ENCODE data around the gene ZNF611. TPM values are rescaled to one million over a fixed set of nuclear protein-coding genes. Genes with fewer than 3 reads are reported as not detected.
A peak's percentile ranks its signal among the peaks of the same experiment; 100 is the strongest.
"Not testable (repeated sequence)": the region's sequence is repeated elsewhere in the genome, so short reads cannot be mapped to it uniquely, and the experiment has no call there.

The ZNF611 gene
- total RNA-seq, 2 donors from 2014 or later = 12.0 to 15.3 TPM

DNA sequence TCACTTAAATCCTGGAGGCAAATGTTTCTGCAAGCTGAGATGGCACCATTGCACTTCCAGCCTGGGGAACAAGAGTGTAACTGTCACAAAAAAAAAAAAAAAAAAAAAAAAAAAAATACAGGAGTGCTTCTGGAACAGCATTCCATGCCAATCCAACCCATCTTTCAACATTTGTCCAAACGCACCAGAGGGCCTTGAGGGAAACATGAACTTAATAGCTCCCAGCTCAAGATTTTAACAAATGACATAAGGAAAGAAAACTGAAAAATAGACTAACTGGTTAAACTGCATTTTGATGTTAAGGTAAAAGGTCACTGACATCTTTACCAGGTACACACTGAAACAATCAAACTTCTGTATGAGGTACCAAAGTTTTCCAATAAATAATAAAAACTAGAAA lies 49.0 kb downstream of the ZNF611 start:
- Histone ChIP-seq H3K27ac (no peak overlapping the region), H3K4me1 (replicated peaks) (no peaks in the 10 kb centered on the region), H3K36me3 (no peaks in the 10 kb centered on the region), H3K4me3 (no peak overlapping the region), H3K27me3 (replicated peaks; ENCODE audit: insufficient read depth) (no peaks in the 10 kb centered on the region), H3K9me3 (no peaks in the 10 kb centered on the region)
- DNase-seq (ENCODE audit: low spot score) = no peak
- WGBS = 35% methylated on average over 1 of the region's 1 CpG
- intact Hi-C loops (cut with DNase I) = no loop called here
- peak; percentile 6 for TF ChIP-seq POLR2AphosphoS5 (IDR thresholded peaks at IDR 0.05)
- no peak for TF ChIP-seq POLR2A (IDR thresholded peaks at IDR 0.05)

DNA sequence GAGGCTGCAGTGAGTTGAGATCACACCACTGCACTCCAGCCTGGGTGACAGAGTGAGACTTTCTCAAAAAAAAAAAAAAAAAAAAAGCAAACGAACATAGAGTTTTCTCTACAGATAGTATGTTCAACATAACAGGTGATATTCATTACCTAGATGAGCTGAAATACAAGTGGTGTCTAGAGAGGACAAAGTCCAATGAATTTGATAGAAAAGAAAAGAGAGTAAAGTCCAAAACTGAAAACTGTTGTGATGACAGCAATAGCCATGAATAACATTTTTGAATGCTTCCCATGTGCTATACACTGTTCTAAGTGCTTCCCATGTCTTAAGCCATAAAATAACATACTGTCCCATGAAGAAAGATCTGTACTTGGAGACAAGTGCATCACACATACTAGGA lies 53.6 kb downstream of the ZNF611 start:
- H3K27me3 ChIP-seq (replicated peaks; ENCODE audit: insufficient read depth); DNase-seq (ENCODE audit: low spot score); intact Hi-C loops (cut with DNase I); H3K9me3 ChIP-seq; H3K36me3 ChIP-seq; H3K27ac ChIP-seq; H3K4me3 ChIP-seq; H3K4me1 ChIP-seq (replicated peaks): not testable (repeated sequence)
- 70% methylated on average over 1 of the region's 1 CpG for WGBS

- Histone ChIP-seq H3K27me3 (replicated peaks; ENCODE audit: insufficient read depth) (no peaks in the 10 kb centered on the region), H3K27ac (no peak overlapping the region), H3K36me3 (no peaks in the 10 kb centered on the region), H3K4me1 (replicated peaks) (no peaks in the 10 kb centered on the region), H3K9me3 (no peaks in the 10 kb centered on the region), H3K4me3 (no peak overlapping the region)
- TF ChIP-seq POLR2AphosphoS5 (IDR thresholded peaks at IDR 0.05) = no peak
- no peak for TF ChIP-seq POLR2A (IDR thresholded peaks at IDR 0.05)
- TF ChIP-seq, protein P1, sequence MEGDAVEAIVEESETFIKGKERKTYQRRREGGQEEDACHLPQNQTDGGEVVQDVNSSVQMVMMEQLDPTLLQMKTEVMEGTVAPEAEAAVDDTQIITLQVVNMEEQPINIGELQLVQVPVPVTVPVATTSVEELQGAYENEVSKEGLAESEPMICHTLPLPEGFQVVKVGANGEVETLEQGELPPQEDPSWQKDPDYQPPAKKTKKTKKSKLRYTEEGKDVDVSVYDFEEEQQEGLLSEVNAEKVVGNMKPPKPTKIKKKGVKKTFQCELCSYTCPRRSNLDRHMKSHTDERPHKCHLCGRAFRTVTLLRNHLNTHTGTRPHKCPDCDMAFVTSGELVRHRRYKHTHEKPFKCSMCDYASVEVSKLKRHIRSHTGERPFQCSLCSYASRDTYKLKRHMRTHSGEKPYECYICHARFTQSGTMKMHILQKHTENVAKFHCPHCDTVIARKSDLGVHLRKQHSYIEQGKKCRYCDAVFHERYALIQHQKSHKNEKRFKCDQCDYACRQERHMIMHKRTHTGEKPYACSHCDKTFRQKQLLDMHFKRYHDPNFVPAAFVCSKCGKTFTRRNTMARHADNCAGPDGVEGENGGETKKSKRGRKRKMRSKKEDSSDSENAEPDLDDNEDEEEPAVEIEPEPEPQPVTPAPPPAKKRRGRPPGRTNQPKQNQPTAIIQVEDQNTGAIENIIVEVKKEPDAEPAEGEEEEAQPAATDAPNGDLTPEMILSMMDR (IDR thresholded peaks at IDR 0.05) = no peak
- intact Hi-C loops (cut with DNase I) = no loop called here
- no peak for DNase-seq (ENCODE audit: low spot score)
- 97% methylated on average over 5 of the region's 5 CpGs for WGBS
Observed at GRCh38 chr19:52679598-52679997, 55.2 kb downstream of the ZNF611 start.

- intact Hi-C loops (cut with DNase I); H3K36me3 ChIP-seq; H3K27me3 ChIP-seq (replicated peaks; ENCODE audit: insufficient read depth); H3K4me3 ChIP-seq; H3K4me1 ChIP-seq (replicated peaks); H3K27ac ChIP-seq; DNase-seq (ENCODE audit: low spot score); H3K9me3 ChIP-seq: not testable (repeated sequence)
- 94% methylated on average over 6 of the region's 6 CpGs for WGBS
Observed at GRCh38 chr19:52675239-52675638, 59.6 kb downstream of the ZNF611 start.

- no peak for DNase-seq (ENCODE audit: low spot score)
- Histone ChIP-seq H3K4me3 (no peak overlapping the region), H3K4me1 (replicated peaks) (no peaks in the 10 kb centered on the region), H3K27me3 (replicated peaks; ENCODE audit: insufficient read depth) (no peaks in the 10 kb centered on the region), H3K36me3 (no peaks in the 10 kb centered on the region), H3K27ac (no peak overlapping the region), H3K9me3 (no peaks in the 10 kb centered on the region)
- TF ChIP-seq, protein P1 (IDR thresholded peaks at IDR 0.05) = no peak
- no peak for TF ChIP-seq POLR2A (IDR thresholded peaks at IDR 0.05)
- no peak for TF ChIP-seq POLR2AphosphoS5 (IDR thresholded peaks at IDR 0.05)
- intact Hi-C loops (cut with DNase I) = no loop called here
- WGBS = 93% methylated on average over 4 of the region's 4 CpGs
Observed at GRCh38 chr19:52673014-52673413, 61.8 kb downstream of the ZNF611 start.

DNA sequence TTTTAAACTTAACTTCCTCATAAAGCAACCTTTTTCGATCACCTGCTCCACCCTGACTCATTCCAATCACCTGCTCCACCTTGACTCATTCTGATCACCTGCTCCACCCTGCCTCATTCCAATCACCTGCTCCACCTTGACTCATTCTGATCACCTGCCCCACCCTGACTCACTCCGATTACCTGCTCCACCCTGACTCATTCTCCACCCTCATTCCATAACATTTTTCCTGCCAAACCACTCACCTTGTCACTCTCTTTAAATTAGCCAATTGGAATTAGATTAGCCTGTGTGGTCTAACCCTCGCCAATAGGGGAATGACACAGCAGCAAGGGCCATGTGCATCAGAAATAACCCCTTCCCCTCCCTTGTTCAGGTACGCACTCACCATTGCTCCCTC lies 64.8 kb downstream of the ZNF611 start:
- 87% methylated on average over 4 of the region's 4 CpGs for WGBS

More for the DNA sequence above, 64.8 kb downstream of the ZNF611 start:
- no peaks in the 10 kb centered on the region for H3K27me3 ChIP-seq (replicated peaks; ENCODE audit: insufficient read depth)
- no peaks in the 10 kb centered on the region for H3K36me3 ChIP-seq
- no peaks in the 10 kb centered on the region for H3K4me1 ChIP-seq (replicated peaks)
- intact Hi-C loops (cut with DNase I) = no loop called here
- no peak for DNase-seq (ENCODE audit: low spot score)
- no peak overlapping the region for H3K4me3 ChIP-seq
- TF ChIP-seq, protein P1 (IDR thresholded peaks at IDR 0.05) = no peak
- TF ChIP-seq POLR2AphosphoS5 (IDR thresholded peaks at IDR 0.05) (no peak), POLR2A (IDR thresholded peaks at IDR 0.05) (no peak)
- no peaks in the 10 kb centered on the region for H3K9me3 ChIP-seq
- H3K27ac ChIP-seq = no peak overlapping the region
